K562 (cell line): ENCODE data around the gene ASS1.

Experiments used
- CREB1 ChIP-seq, 2 experiments: sonication (generic) in 1 of 2; formaldehyde crosslinking in 1 of 2; IDR thresholded peaks; 2 replicates each; pipeline versions ENCODE4 v1.6.1 to v1.8.0; 2012 to 2022; ENCODE audit warnings: inconsistent platforms in 1 of 2, mild to moderate bottlenecking in 1 of 2, missing genetic modification reagents in 1 of 2, moderate library complexity in 1 of 2
- MCM2 ChIP-seq: fragments of 450-650 bp; IDR thresholded peaks from 2 replicates; pipeline ENCODE4 v1.6.1; 2017; ENCODE audit warnings: low read depth, mild to moderate bottlenecking
- NR2F6 ChIP-seq: fragments of 450-650 bp; formaldehyde crosslinking; IDR thresholded peaks from 2 replicates; pipeline ENCODE4 v1.4.0; 2020; ENCODE audit warnings: mild to moderate bottlenecking
- POLR2A ChIP-seq: fragments of 450-650 bp; conservative IDR thresholded peaks from 2 replicates; pipeline ENCODE4 v1.6.1; 2016
- SREBF2 ChIP-seq: sonication (generic); formaldehyde crosslinking; IDR thresholded peaks from 2 replicates; pipeline ENCODE4 v1.4.0; 2020; ENCODE audit warnings: mild to moderate bottlenecking, missing genetic modification reagents
- ZNF124 ChIP-seq: sonication (generic); formaldehyde crosslinking; IDR thresholded peaks from 2 replicates; pipeline ENCODE4 v1.8.1; 2022; ENCODE audit warnings: missing genetic modification reagents
- TF ChIP-seq, protein P1 (sequence below): fragments of 200-800 bp; sonication (Bioruptor generic); IDR thresholded peaks from 2 replicates; pipeline ENCODE4 v1.6.1; 2016; ENCODE audit warnings: missing genetic modification characterization, missing compliant biosample characterization
- TF ChIP-seq, protein P2 (sequence below): fragments of 450-650 bp; IDR thresholded peaks from 2 replicates; pipeline ENCODE4 v1.6.1; 2016; ENCODE audit warnings: antibody characterized with exemption
- TF ChIP-seq, protein P3 (sequence below): sonication (generic); formaldehyde crosslinking; IDR thresholded peaks from 2 replicates; pipeline ENCODE4 v1.8.1; 2022; ENCODE audit warnings: missing genetic modification reagents
- TF ChIP-seq, protein P4 (sequence below): fragments of 250-450 bp; sonication (Bioruptor Pico); IDR thresholded peaks from 2 replicates; pipeline ENCODE4 v1.8.0; 2021; ENCODE audit warnings: moderate library complexity, mild to moderate bottlenecking, inconsistent platforms

DNA sequence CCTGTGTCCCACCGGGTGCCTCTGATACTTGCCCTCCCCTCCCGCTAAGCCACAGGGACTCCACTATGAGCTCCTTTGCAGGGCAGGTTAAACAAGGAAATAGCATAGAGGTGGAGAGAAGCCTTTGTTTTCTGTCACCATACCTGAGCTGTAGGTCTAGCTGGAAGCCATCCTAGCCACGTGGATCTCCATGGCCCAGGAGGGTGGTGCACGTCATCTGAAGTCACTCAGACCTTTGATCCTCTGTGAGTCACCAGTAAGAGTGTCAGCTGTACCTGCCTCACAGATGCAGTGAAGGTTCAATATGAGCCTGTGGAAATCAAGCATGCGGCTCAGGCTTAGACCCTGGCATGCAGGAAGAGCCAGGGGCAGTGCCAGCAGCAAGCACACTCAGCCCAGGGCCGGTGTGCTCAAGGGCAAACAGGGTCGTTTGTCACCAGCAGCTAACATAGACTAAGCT, 55.1 kb downstream of the ASS1 start:
- TF ChIP-seq, protein P1, sequence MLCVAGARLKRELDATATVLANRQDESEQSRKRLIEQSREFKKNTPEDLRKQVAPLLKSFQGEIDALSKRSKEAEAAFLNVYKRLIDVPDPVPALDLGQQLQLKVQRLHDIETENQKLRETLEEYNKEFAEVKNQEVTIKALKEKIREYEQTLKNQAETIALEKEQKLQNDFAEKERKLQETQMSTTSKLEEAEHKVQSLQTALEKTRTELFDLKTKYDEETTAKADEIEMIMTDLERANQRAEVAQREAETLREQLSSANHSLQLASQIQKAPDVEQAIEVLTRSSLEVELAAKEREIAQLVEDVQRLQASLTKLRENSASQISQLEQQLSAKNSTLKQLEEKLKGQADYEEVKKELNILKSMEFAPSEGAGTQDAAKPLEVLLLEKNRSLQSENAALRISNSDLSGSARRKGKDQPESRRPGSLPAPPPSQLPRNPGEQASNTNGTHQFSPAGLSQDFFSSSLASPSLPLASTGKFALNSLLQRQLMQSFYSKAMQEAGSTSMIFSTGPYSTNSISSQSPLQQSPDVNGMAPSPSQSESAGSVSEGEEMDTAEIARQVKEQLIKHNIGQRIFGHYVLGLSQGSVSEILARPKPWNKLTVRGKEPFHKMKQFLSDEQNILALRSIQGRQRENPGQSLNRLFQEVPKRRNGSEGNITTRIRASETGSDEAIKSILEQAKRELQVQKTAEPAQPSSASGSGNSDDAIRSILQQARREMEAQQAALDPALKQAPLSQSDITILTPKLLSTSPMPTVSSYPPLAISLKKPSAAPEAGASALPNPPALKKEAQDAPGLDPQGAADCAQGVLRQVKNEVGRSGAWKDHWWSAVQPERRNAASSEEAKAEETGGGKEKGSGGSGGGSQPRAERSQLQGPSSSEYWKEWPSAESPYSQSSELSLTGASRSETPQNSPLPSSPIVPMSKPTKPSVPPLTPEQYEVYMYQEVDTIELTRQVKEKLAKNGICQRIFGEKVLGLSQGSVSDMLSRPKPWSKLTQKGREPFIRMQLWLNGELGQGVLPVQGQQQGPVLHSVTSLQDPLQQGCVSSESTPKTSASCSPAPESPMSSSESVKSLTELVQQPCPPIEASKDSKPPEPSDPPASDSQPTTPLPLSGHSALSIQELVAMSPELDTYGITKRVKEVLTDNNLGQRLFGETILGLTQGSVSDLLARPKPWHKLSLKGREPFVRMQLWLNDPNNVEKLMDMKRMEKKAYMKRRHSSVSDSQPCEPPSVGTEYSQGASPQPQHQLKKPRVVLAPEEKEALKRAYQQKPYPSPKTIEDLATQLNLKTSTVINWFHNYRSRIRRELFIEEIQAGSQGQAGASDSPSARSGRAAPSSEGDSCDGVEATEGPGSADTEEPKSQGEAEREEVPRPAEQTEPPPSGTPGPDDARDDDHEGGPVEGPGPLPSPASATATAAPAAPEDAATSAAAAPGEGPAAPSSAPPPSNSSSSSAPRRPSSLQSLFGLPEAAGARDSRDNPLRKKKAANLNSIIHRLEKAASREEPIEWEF: no peak
- no peak for TF ChIP-seq CREB1 (IDR thresholded peaks at IDR 0.05)
- TF ChIP-seq CREB1 (CRISPR knock-in tag; IDR thresholded peaks at IDR 0.05): no peak
- TF ChIP-seq, protein P2, sequence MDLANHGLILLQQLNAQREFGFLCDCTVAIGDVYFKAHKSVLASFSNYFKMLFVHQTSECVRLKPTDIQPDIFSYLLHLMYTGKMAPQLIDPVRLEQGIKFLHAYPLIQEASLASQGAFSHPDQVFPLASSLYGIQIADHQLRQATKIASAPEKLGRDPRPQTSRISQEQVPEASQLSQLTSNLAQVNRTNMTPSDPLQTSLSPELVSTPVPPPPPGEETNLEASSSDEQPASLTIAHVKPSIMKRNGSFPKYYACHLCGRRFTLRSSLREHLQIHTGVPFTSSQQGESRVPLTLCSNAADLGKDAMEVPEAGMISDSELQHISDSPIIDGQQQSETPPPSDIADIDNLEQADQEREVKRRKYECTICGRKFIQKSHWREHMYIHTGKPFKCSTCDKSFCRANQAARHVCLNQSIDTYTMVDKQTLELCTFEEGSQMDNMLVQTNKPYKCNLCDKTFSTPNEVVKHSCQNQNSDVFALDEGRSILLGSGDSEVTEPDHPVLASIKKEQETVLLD: no peak
- TF ChIP-seq, protein P3, sequence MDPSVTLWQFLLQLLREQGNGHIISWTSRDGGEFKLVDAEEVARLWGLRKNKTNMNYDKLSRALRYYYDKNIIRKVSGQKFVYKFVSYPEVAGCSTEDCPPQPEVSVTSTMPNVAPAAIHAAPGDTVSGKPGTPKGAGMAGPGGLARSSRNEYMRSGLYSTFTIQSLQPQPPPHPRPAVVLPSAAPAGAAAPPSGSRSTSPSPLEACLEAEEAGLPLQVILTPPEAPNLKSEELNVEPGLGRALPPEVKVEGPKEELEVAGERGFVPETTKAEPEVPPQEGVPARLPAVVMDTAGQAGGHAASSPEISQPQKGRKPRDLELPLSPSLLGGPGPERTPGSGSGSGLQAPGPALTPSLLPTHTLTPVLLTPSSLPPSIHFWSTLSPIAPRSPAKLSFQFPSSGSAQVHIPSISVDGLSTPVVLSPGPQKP (CRISPR knock-in tag): no peak
- TF ChIP-seq MCM2: no peak
- TF ChIP-seq, protein P4, sequence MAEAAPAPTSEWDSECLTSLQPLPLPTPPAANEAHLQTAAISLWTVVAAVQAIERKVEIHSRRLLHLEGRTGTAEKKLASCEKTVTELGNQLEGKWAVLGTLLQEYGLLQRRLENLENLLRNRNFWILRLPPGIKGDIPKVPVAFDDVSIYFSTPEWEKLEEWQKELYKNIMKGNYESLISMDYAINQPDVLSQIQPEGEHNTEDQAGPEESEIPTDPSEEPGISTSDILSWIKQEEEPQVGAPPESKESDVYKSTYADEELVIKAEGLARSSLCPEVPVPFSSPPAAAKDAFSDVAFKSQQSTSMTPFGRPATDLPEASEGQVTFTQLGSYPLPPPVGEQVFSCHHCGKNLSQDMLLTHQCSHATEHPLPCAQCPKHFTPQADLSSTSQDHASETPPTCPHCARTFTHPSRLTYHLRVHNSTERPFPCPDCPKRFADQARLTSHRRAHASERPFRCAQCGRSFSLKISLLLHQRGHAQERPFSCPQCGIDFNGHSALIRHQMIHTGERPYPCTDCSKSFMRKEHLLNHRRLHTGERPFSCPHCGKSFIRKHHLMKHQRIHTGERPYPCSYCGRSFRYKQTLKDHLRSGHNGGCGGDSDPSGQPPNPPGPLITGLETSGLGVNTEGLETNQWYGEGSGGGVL (CRISPR knock-in tag): no peak
- no peak for TF ChIP-seq POLR2A
- TF ChIP-seq SREBF2 (CRISPR knock-in tag): no peak
- no peak for TF ChIP-seq NR2F6 (CRISPR knock-in tag)
- TF ChIP-seq ZNF124: no peak
